SH-SY5Y (cell line): ENCODE results near the gene PRKRA.

ENCODE experiments used
- GATA2 ChIP-seq: IDR thresholded peaks from 2 replicates; pipeline ENCODE4 v1.6.1; 2011; ENCODE audit warnings: mild to moderate bottlenecking, low read depth, low read length
- GATA3 ChIP-seq: IDR thresholded peaks from 2 replicates; pipeline ENCODE4 v1.6.1; 2011; ENCODE audit warnings: low read depth, mild to moderate bottlenecking, low read length, moderate library complexity

PRKRA gene

DNA sequence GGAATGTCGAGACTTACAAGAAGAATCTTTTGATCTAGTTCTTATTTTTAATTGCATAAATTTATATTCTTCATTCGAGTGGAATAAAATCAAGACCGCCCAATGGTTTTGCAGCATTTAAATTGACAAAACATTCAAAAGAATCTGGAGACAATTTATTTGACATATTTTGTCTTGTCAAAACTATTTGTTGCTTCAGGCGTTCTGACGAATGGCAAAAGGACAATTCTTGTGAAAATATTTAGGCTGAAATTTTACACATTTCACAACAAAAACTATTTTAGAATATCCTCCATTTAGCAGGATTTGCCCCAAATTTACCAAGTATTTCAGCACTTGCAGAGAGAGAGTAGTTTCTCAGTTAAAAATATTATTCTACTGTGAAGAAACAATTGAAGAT is 41.7 kb downstream of the PRKRA start:
- TF ChIP-seq GATA2, result no peak
- no peak for TF ChIP-seq GATA3

DNA sequence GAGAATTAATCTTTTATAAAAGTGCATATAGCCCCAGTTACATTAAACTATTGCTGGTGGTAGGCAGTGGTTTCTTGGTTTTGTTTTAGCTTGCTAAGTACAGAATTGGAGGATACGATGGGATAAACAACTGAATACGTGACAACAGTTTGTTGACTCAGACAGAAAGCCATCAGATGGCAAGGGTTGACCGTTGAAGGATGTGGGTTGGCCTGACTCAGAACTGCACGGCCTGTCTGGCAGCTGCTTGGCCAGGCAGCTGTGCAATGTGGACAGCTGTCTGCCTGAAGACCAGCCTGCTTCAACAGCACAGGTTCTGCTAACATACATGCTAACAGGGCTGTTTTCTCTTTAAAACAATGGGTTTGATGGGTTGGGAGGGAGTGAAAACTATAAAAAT is 46.6 kb downstream of the PRKRA start:
- no peak for TF ChIP-seq GATA3
- no peak for TF ChIP-seq GATA2

DNA sequence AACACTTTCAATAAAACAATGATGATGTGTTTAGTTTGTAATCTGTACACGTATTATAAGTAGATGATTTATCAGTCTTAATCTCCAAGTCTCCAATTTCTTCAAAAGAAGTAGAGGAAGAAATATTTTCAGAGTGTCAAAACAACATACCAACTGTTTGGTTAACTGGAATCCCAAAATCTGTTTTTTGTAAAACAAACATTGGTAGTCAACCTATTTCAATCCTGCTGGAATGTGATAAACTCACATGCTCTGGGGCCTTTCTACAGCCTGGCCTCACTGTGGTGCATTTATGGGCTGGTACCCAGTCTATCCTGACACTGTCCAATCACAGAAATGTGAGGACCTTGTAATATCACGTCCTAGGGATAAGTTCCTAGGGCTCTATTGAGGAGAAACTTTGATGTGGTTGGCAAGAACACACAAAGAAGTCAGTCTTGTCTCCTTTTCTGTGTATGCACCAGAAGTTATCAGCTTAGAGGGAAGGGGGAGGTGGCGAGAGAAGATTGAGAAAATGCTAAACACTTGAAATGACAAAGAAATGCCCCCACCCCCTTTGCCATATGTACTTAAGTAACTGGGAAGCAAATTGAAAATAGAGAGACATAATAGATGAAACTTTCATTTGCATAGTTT is 47.2 kb downstream of the PRKRA start:
- no peak for TF ChIP-seq GATA3
- TF ChIP-seq GATA2, result no peak

DNA sequence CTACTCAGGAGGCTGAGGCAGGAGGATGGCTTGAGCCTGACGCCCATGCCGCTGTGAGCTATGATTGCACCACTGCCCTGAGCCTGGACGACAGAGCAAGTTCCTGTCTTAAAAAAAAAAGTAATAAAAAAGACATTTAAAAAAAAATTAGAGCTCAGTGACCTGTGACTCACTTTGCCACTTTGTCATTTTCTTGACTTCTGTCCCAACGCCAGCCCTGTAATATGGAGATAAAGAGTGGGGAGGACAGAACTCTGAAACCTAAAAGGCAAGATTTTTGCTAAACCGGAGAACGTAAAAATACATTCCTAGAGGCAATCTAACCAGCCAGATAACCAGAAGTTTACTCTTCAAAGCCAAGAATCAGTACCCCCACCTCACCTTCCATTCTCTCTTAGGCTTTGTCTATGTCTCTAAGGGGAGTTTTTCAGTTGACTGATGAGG is 49.0 kb downstream of the PRKRA start:
- no peak for TF ChIP-seq GATA3
- no peak for TF ChIP-seq GATA2

DNA sequence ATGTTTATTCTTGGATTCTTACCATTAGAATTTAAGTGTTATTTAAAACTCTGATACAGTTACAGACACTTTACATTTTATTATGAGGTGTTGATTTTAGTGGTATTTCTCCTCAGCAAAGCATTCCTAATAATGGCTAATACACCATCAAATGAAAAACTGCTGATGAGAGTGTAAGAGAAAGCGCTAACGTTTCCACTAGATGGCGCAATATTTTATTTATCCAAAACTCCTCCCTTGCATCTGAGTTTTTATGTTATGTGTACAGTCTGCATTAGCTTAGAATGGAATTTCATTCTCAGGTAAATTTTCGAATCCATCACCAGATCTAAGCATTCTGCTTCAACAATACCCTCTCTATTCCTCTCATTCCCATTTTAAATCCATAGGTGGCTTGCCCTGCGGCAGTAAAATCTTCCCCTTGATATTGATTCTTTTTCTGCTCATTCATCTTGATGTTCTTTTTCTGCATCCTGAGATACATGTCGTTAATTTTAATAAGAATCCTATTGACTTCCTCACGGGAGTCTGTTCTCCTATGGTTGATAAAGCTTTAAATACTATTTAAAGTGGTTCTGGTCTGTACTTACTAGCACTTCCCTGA is 53.9 kb downstream of the PRKRA start:
- no peak for TF ChIP-seq GATA2
- TF ChIP-seq GATA3, result no peak

DNA sequence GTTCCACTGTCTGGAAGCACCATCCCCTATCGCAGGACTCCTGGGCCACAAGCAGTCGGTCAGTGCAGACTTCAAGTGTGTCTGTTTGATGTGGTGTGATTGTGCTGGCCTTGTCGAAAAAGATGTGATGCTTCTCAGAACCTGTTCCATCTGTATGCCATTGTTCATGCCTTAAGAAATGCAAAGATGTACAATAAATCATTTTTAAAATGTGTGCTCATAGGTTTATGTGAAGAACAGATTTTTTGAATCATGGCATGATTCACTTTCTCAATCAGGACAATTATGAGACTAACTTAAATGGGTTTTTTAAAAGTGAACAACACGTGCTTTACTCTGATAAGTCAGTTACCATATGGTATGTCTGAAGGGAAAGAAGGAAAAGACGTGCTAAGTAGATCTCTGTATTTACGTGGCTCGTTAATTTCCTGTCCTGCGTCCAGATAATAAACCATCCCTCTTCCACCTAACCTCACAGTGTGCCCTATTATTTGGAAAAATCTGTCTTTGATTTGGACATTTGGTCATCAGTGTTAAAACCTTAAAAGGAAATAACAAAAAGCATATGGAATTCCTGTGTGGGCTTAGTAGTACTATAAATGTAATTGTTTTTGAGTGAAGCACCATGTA is 54.9 kb downstream of the PRKRA start:
- TF ChIP-seq GATA2, result no peak

DNA sequence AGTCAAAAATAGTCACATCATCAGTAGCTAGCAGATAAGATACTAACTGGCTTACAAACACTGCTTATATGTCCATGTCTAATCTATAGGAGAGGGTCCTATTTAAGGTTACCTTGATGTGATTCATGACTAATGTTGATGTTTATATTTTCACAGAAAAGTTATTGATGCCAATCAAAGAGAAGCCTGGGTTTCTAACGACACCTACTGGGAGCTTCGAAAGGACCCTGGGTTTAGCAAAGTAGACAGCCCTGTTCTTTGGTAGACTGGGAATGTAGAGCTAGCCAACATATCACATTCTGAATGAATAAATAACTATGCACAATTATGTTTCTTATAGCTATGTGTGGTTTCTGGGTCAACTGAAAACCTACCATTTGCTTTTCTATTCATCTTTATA is 55.7 kb downstream of the PRKRA start:
- TF ChIP-seq GATA2, result no peak
- no peak for TF ChIP-seq GATA3

DNA sequence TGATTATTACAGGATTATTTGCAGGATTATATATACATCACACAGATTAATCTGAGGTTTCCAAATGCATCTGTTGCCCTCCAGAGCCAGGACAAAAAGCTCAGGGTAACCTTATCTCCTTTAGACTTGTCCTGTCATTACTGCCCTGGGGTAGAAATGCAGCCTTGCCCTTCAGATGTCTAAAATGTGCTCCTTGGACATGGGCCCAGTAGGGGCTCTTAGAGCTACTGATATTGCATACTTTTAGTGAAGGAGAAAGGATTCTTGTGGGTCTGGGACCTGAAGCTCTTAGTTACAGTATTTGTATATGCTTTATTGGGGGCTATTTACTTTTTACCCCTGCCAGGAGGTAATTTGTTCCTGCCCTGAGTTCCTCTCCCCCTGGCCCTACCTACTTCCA is 56.1 kb downstream of the PRKRA start:
- TF ChIP-seq GATA2, result no peak
- no peak for TF ChIP-seq GATA3

DNA sequence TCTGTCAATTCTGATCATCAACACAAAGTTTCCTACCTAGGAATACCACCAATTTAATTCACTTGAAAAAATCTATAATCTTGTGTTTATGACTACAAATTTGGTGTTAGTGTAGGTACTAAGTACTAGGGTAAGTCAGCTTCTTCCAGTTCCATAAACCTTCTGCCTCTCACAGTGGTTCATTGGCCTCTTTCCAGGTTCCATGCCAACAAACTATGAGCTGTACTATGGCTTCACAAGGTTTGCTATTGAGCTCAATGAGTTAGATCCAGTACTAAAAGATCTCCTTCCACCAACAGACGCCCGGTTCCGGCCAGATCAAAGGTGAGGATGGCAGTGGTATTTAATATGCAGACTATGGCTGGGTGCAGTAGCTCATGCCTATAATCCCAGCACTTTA is 58.8 kb downstream of the PRKRA start:
- TF ChIP-seq GATA3 (no peak), GATA2 (no peak)

DNA sequence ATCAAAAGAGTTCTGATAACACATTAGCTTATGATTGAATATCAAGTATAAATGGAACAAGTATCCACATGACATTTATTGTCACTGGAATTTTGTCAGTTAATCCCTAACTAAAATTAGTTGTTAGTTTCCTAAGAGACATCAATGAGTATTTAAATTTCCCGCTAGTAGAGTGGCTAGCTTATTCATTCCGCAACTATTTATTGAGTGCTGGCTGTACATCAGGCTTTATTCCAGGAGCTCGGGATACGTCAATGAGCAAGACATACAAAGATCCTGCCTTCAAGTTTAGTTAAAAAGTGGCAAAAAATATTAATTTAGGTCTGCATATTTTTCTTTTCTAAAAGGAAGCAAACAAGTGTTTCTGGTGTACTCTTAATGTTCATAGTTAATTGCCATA is 59.3 kb downstream of the PRKRA start:
- TF ChIP-seq GATA2, result no peak
- no peak for TF ChIP-seq GATA3

DNA sequence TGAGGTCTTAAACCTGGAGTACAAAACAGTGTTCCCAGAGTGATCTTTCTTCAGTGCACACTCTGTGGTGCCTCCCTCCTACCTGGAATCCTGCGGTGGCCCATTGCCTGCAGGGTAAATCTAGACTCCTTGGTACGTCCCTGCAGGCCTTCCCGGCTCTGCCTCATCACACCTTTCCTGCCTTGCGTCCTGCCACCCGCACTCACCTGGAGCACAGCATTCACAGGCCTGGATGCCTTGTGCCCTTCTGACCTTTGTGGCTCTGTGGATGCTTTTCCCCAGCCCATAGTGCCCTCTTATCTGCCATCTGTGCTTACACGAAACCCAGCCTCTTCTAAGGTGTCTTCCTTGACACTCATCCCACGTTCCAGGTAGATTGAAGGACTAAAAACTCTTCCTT is 62.7 kb downstream of the PRKRA start:
- TF ChIP-seq GATA3 (no peak), GATA2 (no peak)

DNA sequence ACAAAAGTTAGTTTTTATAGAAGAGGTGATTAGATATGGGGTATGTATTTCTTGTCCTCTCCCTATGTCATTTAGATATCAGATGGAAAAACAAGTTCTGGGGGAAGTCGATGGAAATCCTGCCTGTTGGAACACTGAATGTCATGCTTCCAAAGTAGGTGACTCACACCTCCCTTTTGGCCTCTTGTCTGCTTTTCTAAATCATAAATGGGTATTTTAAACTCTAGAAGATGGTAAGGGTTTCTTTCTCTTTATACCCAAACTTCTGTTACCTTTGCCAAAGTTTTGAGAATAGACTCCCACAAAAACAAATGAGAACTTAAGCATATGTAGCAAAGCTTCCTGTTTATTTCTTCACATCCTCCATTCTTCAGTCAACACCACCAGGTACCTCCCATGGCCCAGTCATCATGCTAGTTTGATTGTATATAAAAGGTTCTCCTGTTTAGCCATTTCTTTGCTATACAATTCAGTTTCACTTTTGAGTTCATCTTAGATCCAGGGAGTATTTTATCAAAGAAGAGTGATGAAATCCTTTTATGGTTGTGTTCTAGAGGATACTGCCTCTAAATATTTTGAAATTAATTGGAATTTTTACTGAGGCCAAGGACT is 63.9 kb downstream of the PRKRA start:
- TF ChIP-seq GATA3, result no peak
- no peak for TF ChIP-seq GATA2

DNA sequence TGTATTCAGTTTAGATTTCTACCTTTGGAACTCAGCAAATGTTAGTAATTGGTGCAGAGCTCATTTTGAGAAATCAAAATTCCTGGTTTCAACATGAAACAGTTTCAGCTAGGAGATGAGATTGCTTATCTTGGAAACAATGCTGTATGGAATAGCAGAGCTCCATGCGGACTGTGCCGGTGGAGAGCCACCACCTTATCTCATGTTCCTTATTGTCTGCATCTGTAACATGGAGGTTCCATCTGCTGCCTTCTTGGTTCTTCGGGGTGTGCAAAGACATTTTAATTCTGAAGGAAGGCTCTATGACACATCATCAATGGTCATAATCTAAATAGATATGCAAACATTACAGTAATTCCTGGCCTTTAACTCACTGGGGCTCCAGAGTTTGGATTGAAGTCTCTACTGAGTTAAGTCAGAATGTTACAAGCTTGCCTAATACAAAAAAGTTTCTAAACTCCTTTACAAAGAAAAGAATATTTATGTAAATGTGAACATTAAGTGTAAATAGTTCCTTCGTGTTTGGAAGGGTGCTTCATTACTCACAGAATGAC is 65.3 kb downstream of the PRKRA start:
- TF ChIP-seq GATA2 (no peak), GATA3 (no peak)

DNA sequence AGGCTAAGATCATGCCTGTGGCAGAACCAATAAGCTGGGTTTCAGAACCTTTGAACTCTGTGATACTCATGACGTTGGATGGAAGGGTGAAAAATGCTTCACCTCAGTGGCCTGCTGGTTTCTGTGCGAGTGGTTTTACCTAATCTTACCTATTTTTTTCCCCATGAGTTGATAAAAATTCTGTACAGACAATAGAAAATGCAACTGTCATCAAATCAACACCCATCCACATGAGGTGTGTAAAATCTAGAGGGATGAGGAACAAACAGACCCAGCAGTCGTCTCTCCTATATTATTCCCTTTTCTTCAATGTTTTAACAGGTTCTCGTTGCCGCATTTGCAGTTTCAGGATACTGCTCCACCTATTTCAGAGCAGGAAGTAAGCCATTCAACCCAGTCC is 67.3 kb downstream of the PRKRA start:
- TF ChIP-seq GATA2, result no peak
- TF ChIP-seq GATA3, result no peak
